GM19238 (cell line): Measurements from ENCODE around the gene EPHB2.

Experiments used
- DNase-seq: peaks from one replicate; pipeline ENCODE4 v3.0.0; 2011; ENCODE audit warnings: low spot score; ENCODE audit not compliant: insufficient read length

The EPHB2 gene

GRCh38 chr1:22910986-22911651 lies 200.5 kb downstream of the EPHB2 start:
- DNase-seq: no peak

- DNase-seq: no peak
Measured at GRCh38 chr1:22912311-22912710, 201.7 kb downstream of the EPHB2 start.

GRCh38 chr1:22913421-22914141 lies 202.9 kb downstream of the EPHB2 start:
- no peak for DNase-seq

GRCh38 chr1:22914156-22914555 lies 203.5 kb downstream of the EPHB2 start:
- no peak for DNase-seq

GRCh38 chr1:22914633-22915217 lies 204.1 kb downstream of the EPHB2 start:
- no peak for DNase-seq

- no peak for DNase-seq
Measured at GRCh38 chr1:22915231-22915630, 204.6 kb downstream of the EPHB2 start.

- DNase-seq: no peak
Measured at GRCh38 chr1:22915816-22916470, 205.3 kb downstream of the EPHB2 start.

- no peak for DNase-seq
Measured at GRCh38 chr1:22916471-22916820, 205.8 kb downstream of the EPHB2 start.

- no peak for DNase-seq
Measured at GRCh38 chr1:22917989-22918388, 207.3 kb downstream of the EPHB2 start.

- DNase-seq: no peak
Measured at GRCh38 chr1:22918644-22919043, 208.0 kb downstream of the EPHB2 start.

- DNase-seq: no peak
Measured at GRCh38 chr1:22919341-22920025, 208.8 kb downstream of the EPHB2 start.

GRCh38 chr1:22920026-22920733 lies 209.5 kb downstream of the EPHB2 start:
- no peak for DNase-seq

GRCh38 chr1:22920734-22921451 lies 210.3 kb downstream of the EPHB2 start:
- DNase-seq: no peak

GRCh38 chr1:22921452-22922126 lies 210.9 kb downstream of the EPHB2 start:
- DNase-seq: no peak

- no peak for DNase-seq
Measured at GRCh38 chr1:22922640-22923039, 212.0 kb downstream of the EPHB2 start.

GRCh38 chr1:22925111-22925510 lies 214.5 kb downstream of the EPHB2 start:
- no peak for DNase-seq

- DNase-seq: peak; percentile 56
Measured at GRCh38 chr1:22930240-22930912, 219.7 kb downstream of the EPHB2 start.

- no peak for DNase-seq
Measured at GRCh38 chr1:22932803-22933470, 222.3 kb downstream of the EPHB2 start.

GRCh38 chr1:22935433-22935832 lies 224.8 kb downstream of the EPHB2 start:
- no peak for DNase-seq
